HCT116 (cell line): ENCODE data around the gene NAA15. TPM values are rescaled to one million over a fixed set of nuclear protein-coding genes. Genes with fewer than 3 reads are reported as not detected.

ENCODE experiments used
- ATAC-seq: fragments of 200-7000 bp; cut with Tn5 transposase; 2 replicates; pipeline ENCODE4 v1.9.1; 2020; ENCODE audit warnings: mild to moderate bottlenecking, moderate library complexity
- BruUV-seq: library from RNA; stranded (reverse); fragments of 400-500 nt; replicated peaks from 2 replicates; lab custom pipeline; 2021; lab: Mats Ljungman, UMichigan
- CTCF ChIA-PET: fragments of 300-600 bp; sonication (Branson Sonifier 250); formaldehyde crosslinking; loops from one replicate; lab custom pipeline; 2021; ENCODE audit warnings: antibody characterized with exemption; lab: Charles Lee
- POLR2A ChIA-PET: fragments of 300-600, 350-600 bp; sonication (Branson Sonifier 250); formaldehyde crosslinking; loops from one replicate; lab custom pipeline; 2021; ENCODE audit warnings: antibody characterized with exemption; lab: Charles Lee
- RAD21 ChIA-PET, 2 experiments: fragments of 300-600 bp; sonication (Branson Sonifier 250); formaldehyde crosslinking; loops; one replicate each; lab custom pipeline; 2023; ENCODE audit warnings: low total read pairs in 2 of 2; ENCODE audit not compliant: uncharacterized antibody in 2 of 2, unreplicated experiment in 2 of 2, low non-redundant PET in 1 of 2; lab: Charles Lee
- DNase-seq: peaks from one replicate; pipeline ENCODE4 v3.0.0-alpha.2; 2010; ENCODE audit warnings: low read depth, low spot score
- H2AFZ ChIP-seq: fragments of 200-600 bp; shearing (Covaris generic), sonication (generic); 2 replicates; pipeline ENCODE4 v1.6.1; 2017; ENCODE audit warnings: low read depth, mixed run types, mixed read lengths, antibody characterized with exemption, low read length; ENCODE audit not compliant: poor library complexity, severe bottlenecking
- H3K27ac ChIP-seq: 2 replicates; pipeline ENCODE4 v1.5.1; 2012; ENCODE audit warnings: low read depth, low read length
- H3K27me3 ChIP-seq: fragments of 200-600 bp; sonication (generic); 2 replicates; pipeline ENCODE4 v1.6.1; 2016; ENCODE audit warnings: mixed run types, low read length, mixed read lengths; ENCODE audit not compliant: insufficient read depth
- H3K36me3 ChIP-seq, 2 experiments: fragments of 200-500 bp in 1 of 2; fragments of 200-600 bp in 1 of 2; sonication (Bioruptor generic) in 1 of 2; sonication (generic) in 1 of 2; 2 replicates each; pipeline versions ENCODE4 v1.5.1 to v1.6.1; 2014 to 2016; ENCODE audit warnings: low read length in 2 of 2, inconsistent platforms in 1 of 2, mixed read lengths in 1 of 2, mixed run types in 1 of 2; ENCODE audit not compliant: insufficient read depth in 2 of 2, control insufficient read depth in 1 of 2
- H3K4me1 ChIP-seq, 2 experiments: fragments of 200-600 bp in 1 of 2; sonication (generic) in 1 of 2; 2 replicates each; pipeline versions ENCODE4 v1.5.1 to v1.6.1; 2012 to 2017; ENCODE audit warnings: low read length in 2 of 2, inconsistent platforms in 1 of 2, mild to moderate bottlenecking in 1 of 2, mixed read lengths in 1 of 2, mixed run types in 1 of 2, moderate library complexity in 1 of 2; ENCODE audit not compliant: insufficient read depth in 2 of 2, control insufficient read depth in 1 of 2
- H3K4me2 ChIP-seq: fragments of 200-600 bp; sonication (generic); 2 replicates; pipeline ENCODE4 v1.6.1; 2017; ENCODE audit warnings: mixed run types, low read length, mixed read lengths
- H3K4me3 ChIP-seq, 2 experiments: fragments of 200-600 bp in 1 of 2; sonication (generic) in 1 of 2; replicated peaks in 1 of 2; 2 replicates each; pipeline ENCODE4 v1.5.1; 2011 to 2016; ENCODE audit warnings: low read length in 2 of 2, control low read depth in 1 of 2, low read depth in 1 of 2, mild to moderate bottlenecking in 1 of 2, mixed read lengths in 1 of 2, mixed run types in 1 of 2
- H3K79me2 ChIP-seq: fragments of 200-600 bp; sonication (generic); 2 replicates; pipeline ENCODE4 v1.6.1; 2017; ENCODE audit warnings: mild to moderate bottlenecking, mixed run types, low read length, moderate library complexity, mixed read lengths; ENCODE audit not compliant: insufficient read depth
- H3K9ac ChIP-seq: fragments of 200-600 bp; sonication (generic); 2 replicates; pipeline ENCODE4 v1.6.1; 2016; ENCODE audit warnings: low read length, mixed read lengths
- H3K9me2 ChIP-seq: fragments of 200-600 bp; sonication (generic), shearing (Covaris generic); 2 replicates; pipeline ENCODE4 v1.6.1; 2017; ENCODE audit warnings: mixed run types, mild to moderate bottlenecking, moderate library complexity; ENCODE audit not compliant: insufficient read depth
- H3K9me3 ChIP-seq, 2 experiments: fragments of 200-500 bp in 1 of 2; fragments of 200-600 bp in 1 of 2; sonication (Bioruptor generic) in 1 of 2; sonication (generic) in 1 of 2; 2 replicates each; pipeline ENCODE4 v1.6.1; 2014 to 2017; ENCODE audit warnings: low read length in 2 of 2, mixed read lengths in 2 of 2, inconsistent platforms in 1 of 2, low read depth in 1 of 2, mild to moderate bottlenecking in 1 of 2, mixed run types in 1 of 2, moderate library complexity in 1 of 2; ENCODE audit not compliant: control insufficient read depth in 1 of 2, insufficient read depth in 1 of 2
- H4K20me1 ChIP-seq: fragments of 200-600 bp; sonication (generic), shearing (Covaris generic); 2 replicates; pipeline ENCODE4 v1.6.1; 2017; ENCODE audit warnings: mixed run types, mild to moderate bottlenecking, moderate library complexity; ENCODE audit not compliant: insufficient read depth
- CBX3 ChIP-seq: IDR thresholded peaks from 2 replicates; pipeline ENCODE4 v1.6.1; 2012; ENCODE audit warnings: low read depth
- CEBPB ChIP-seq: IDR thresholded peaks from 2 replicates; pipeline ENCODE4 v1.6.1; 2012; ENCODE audit warnings: low read depth
- EGR1 ChIP-seq: IDR thresholded peaks from 2 replicates; pipeline ENCODE4 v1.6.1; 2012; ENCODE audit warnings: low read depth
- EZH2 ChIP-seq: fragments of 200-600 bp; sonication (generic); IDR thresholded peaks from 2 replicates; pipeline ENCODE4 v1.6.1; 2017; ENCODE audit warnings: antibody characterized with exemption, mixed run types
- EZH2phosphoT487 ChIP-seq: fragments of 200-600 bp; IDR thresholded peaks from 2 replicates; pipeline ENCODE4 v1.6.1; 2018; ENCODE audit warnings: antibody characterized with exemption, borderline replicate concordance
- JUND ChIP-seq: IDR thresholded peaks from 2 replicates; pipeline ENCODE4 v1.6.1; 2012
- RAD21 ChIP-seq: IDR thresholded peaks from 2 replicates; pipeline ENCODE4 v1.6.1; 2012; ENCODE audit warnings: low read depth, mild to moderate bottlenecking
- SIN3A ChIP-seq: IDR thresholded peaks from 2 replicates; pipeline ENCODE4 v1.6.1; 2012; ENCODE audit warnings: low read depth
- SP1 ChIP-seq: IDR thresholded peaks from 2 replicates; pipeline ENCODE4 v1.6.1; 2012; ENCODE audit warnings: low read depth
- TCF7L2 ChIP-seq: IDR thresholded peaks from 2 replicates; pipeline ENCODE4 v1.7.0; 2011; ENCODE audit warnings: borderline replicate concordance, inconsistent platforms; ENCODE audit not compliant: insufficient read depth, insufficient read length; ENCODE audit errors: extremely low read depth
- YY1 ChIP-seq: IDR thresholded peaks from 2 replicates; pipeline ENCODE4 v1.6.1; 2011; ENCODE audit warnings: low read length, low read depth, moderate library complexity, mild to moderate bottlenecking; ENCODE audit not compliant: insufficient replicate concordance; ENCODE audit errors: extremely low read depth
- ZFX ChIP-seq: fragments of 450-650 bp; IDR thresholded peaks from 2 replicates; pipeline ENCODE4 v1.6.1; 2017
- intact Hi-C: fragments of 100-400 bp; cut with micrococcal nuclease; formaldehyde crosslinking; loops from 2 replicates; pipeline ENCODE4 v1.10.0; 2022
- total RNA-seq: library from RNA; stranded (reverse); gene quantifications from one replicate; pipeline ENCODE4 v1.2.1, GENCODE V29; 2021; ENCODE audit not compliant: unreplicated experiment
- TF ChIP-seq, protein P1 (sequence below): IDR thresholded peaks from 2 replicates; pipeline ENCODE4 v1.6.1; 2012
- TF ChIP-seq, protein P2 (sequence below): IDR thresholded peaks from 2 replicates; pipeline ENCODE4 v1.6.1; 2011; ENCODE audit warnings: mild to moderate bottlenecking, low read length, moderate library complexity; ENCODE audit not compliant: insufficient replicate concordance; ENCODE audit errors: extremely low read depth
- TF ChIP-seq, protein P3 (sequence below), 3 experiments: fragments of 200-600 bp in 1 of 3; sonication (generic) in 1 of 3; IDR thresholded peaks in 2 of 3; conservative IDR thresholded peaks in 1 of 3; 2 replicates each; pipeline ENCODE4 v1.5.1; 2012 to 2017; ENCODE audit warnings: low read depth in 2 of 3, low read length in 2 of 3, antibody characterized with exemption in 1 of 3, borderline replicate concordance in 1 of 3, control low read depth in 1 of 3, mild to moderate bottlenecking in 1 of 3, mixed read lengths in 1 of 3, mixed run types in 1 of 3, moderate library complexity in 1 of 3; ENCODE audit not compliant: insufficient read depth in 1 of 3
- TF ChIP-seq, protein P4 (sequence below): IDR thresholded peaks from 2 replicates; pipeline ENCODE4 v1.6.1; 2012

Gene NAA15
- total RNA-seq, 1 experiment from 2014 or later, result 79.7 TPM

DNA sequence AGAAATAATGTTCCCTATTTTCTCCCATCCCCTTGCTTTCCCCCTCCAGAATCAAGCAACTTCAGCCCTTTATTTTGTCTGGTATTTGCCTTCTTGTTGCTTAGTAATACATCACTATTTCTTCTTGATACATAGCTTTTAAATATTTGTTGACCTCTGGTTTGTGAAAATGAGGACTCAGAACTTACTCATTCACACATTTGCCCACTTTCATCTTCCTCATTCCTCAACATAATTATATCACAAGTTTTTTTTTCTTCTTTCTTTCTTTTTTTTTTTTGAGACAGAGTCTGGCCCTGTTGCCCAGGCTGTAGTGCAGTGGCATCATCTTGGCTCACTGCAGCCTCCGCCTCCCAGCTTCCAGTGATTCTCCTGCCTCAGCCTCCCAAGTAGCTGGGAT lies 29.9 kb downstream of the NAA15 start:
- no peaks in the 10 kb centered on the region for H3K9me2 ChIP-seq
- H3K27ac ChIP-seq, result no peak overlapping the region
- RAD21 ChIA-PET, result interaction anchor here in 1 of 2 experiments (0.7 kb wide), 1 partner anchor 151 kb away, joined by 3 read pairs; no protein-coding TSS in a partner anchor
- intact Hi-C loops, result no loop called here
- no peaks in the 10 kb centered on the region for H3K9me3 ChIP-seq
- no peak overlapping the region for H2AFZ ChIP-seq
- H4K20me1 ChIP-seq, result peaks cover 26% of the 10 kb centered on the region
- BruUV-seq, result no TSS peak
- no peaks in the 10 kb centered on the region for H3K27me3 ChIP-seq
- no peak for TF ChIP-seq CEBPB
- TF ChIP-seq, protein P1, sequence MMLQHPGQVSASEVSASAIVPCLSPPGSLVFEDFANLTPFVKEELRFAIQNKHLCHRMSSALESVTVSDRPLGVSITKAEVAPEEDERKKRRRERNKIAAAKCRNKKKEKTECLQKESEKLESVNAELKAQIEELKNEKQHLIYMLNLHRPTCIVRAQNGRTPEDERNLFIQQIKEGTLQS, result no peak
- TF ChIP-seq JUND, result no peak
- TF ChIP-seq SP1, result no peak
- TF ChIP-seq EZH2, result no peak
- TF ChIP-seq EGR1, result no peak
- no peak for TF ChIP-seq TCF7L2
- TF ChIP-seq ZFX, result no peak
- TF ChIP-seq, protein P2, sequence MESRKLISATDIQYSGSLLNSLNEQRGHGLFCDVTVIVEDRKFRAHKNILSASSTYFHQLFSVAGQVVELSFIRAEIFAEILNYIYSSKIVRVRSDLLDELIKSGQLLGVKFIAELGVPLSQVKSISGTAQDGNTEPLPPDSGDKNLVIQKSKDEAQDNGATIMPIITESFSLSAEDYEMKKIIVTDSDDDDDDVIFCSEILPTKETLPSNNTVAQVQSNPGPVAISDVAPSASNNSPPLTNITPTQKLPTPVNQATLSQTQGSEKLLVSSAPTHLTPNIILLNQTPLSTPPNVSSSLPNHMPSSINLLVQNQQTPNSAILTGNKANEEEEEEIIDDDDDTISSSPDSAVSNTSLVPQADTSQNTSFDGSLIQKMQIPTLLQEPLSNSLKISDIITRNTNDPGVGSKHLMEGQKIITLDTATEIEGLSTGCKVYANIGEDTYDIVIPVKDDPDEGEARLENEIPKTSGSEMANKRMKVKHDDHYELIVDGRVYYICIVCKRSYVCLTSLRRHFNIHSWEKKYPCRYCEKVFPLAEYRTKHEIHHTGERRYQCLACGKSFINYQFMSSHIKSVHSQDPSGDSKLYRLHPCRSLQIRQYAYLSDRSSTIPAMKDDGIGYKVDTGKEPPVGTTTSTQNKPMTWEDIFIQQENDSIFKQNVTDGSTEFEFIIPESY, result no peak
- no peak for TF ChIP-seq EZH2phosphoT487
- TF ChIP-seq RAD21, result no peak
- TF ChIP-seq YY1, result no peak
- TF ChIP-seq SIN3A, result no peak
- TF ChIP-seq CBX3, result no peak
- TF ChIP-seq, protein P3, sequence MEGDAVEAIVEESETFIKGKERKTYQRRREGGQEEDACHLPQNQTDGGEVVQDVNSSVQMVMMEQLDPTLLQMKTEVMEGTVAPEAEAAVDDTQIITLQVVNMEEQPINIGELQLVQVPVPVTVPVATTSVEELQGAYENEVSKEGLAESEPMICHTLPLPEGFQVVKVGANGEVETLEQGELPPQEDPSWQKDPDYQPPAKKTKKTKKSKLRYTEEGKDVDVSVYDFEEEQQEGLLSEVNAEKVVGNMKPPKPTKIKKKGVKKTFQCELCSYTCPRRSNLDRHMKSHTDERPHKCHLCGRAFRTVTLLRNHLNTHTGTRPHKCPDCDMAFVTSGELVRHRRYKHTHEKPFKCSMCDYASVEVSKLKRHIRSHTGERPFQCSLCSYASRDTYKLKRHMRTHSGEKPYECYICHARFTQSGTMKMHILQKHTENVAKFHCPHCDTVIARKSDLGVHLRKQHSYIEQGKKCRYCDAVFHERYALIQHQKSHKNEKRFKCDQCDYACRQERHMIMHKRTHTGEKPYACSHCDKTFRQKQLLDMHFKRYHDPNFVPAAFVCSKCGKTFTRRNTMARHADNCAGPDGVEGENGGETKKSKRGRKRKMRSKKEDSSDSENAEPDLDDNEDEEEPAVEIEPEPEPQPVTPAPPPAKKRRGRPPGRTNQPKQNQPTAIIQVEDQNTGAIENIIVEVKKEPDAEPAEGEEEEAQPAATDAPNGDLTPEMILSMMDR (IDR thresholded peaks at IDR 0.05 in 2 of 3, conservative IDR thresholded peaks at IDR 0.05 in 1 of 3; ENCODE audit: borderline replicate concordance in 1 of 3, insufficient read depth in 1 of 3, low read depth in 2 of 3, low read length in 2 of 3), result no peak
- TF ChIP-seq, protein P4, sequence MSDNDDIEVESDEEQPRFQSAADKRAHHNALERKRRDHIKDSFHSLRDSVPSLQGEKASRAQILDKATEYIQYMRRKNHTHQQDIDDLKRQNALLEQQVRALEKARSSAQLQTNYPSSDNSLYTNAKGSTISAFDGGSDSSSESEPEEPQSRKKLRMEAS, result no peak
- no peak overlapping the region for H3K9ac ChIP-seq
- POLR2A ChIA-PET, result no interaction called here
- no peak for DNase-seq
- H3K79me2 ChIP-seq, result peaks cover 100% of the 10 kb centered on the region
- no peak for ATAC-seq
- no peaks in the 10 kb centered on the region for H3K4me1 ChIP-seq
- peaks cover 6% of the 10 kb centered on the region in 2 experiments; a peak in 2 of 4 replicates for H3K36me3 ChIP-seq
- H3K4me2 ChIP-seq, result no peak overlapping the region
- CTCF ChIA-PET, result interaction anchor here (0.7 kb wide), 1 partner anchor 24 kb away, joined by 3 read pairs; no protein-coding TSS in a partner anchor
- no peak overlapping the region for H3K4me3 ChIP-seq
